CD4-positive, alpha-beta T cell (primary cell): Measurements from ENCODE around the gene KRTAP21-3. TPM values are rescaled to one million over a fixed set of nuclear protein-coding genes. Genes with fewer than 3 reads are reported as not detected.

Experiments used
- ATAC-seq: fragments of 200-7000 bp; cut with Tn5 transposase; one replicate; pipeline ENCODE4 v1.10.0; 2022; ENCODE audit warnings: mild to moderate bottlenecking; ENCODE audit not compliant: poor library complexity
- CTCF ChIA-PET: fragments of 350-600 bp; sonication (Branson Sonifier 250); formaldehyde crosslinking; loops from one replicate; lab custom pipeline; 2021; ENCODE audit warnings: antibody characterized with exemption, inconsistent platforms; lab: Charles Lee
- POLR2A ChIA-PET: fragments of 350-600 bp; sonication (Branson Sonifier 250); formaldehyde crosslinking; loops from one replicate; lab custom pipeline; 2021; ENCODE audit warnings: antibody characterized with exemption, inconsistent platforms; lab: Charles Lee
- DNase-seq, 14 experiments: peaks; one replicate each; pipeline ENCODE4 v3.0.0-alpha.2; 2013 to 2020; ENCODE audit warnings: mixed read lengths in 2 of 14
- H3K27ac ChIP-seq, 2 donors: one replicate each; pipeline versions ENCODE4 v1.5.1 to v1.7.0; 2013; ENCODE audit warnings: low read length in 2 of 2, low read depth in 1 of 2, mild to moderate bottlenecking in 1 of 2
- H3K27me3 ChIP-seq, 2 experiments: 1 replicate in 1 of 2; 2 replicates in 1 of 2; pipeline versions ENCODE4 v1.6.1 to v1.7.0; 2013; ENCODE audit warnings: low read length in 2 of 2, control low read depth in 1 of 2, mild to moderate bottlenecking in 1 of 2, moderate library complexity in 1 of 2; ENCODE audit not compliant: insufficient read depth in 2 of 2, control insufficient read depth in 1 of 2
- H3K36me3 ChIP-seq: one replicate; pipeline ENCODE4 v1.6.1; 2013; ENCODE audit warnings: low read length, control low read depth; ENCODE audit not compliant: insufficient read depth
- H3K4me1 ChIP-seq: one replicate; pipeline ENCODE4 v1.6.1; 2013; ENCODE audit warnings: low read length, control low read depth; ENCODE audit not compliant: insufficient read depth
- H3K4me3 ChIP-seq: one replicate; pipeline ENCODE4 v1.5.1; 2013; ENCODE audit warnings: mild to moderate bottlenecking, low read length, moderate library complexity
- H3K9me3 ChIP-seq, 2 experiments: 1 replicate in 1 of 2; 2 replicates in 1 of 2; pipeline versions ENCODE4 v1.6.1 to v1.7.0; 2013; ENCODE audit warnings: low read length in 2 of 2, mild to moderate bottlenecking in 2 of 2, control low read depth in 1 of 2, moderate library complexity in 1 of 2; ENCODE audit not compliant: control insufficient read depth in 1 of 2, insufficient read depth in 1 of 2
- H3K27ac Mint-ChIP-seq: one replicate; pipeline ENCODE4 v1.8.0; 2020; ENCODE audit warnings: mixed read lengths
- H3K27me3 Mint-ChIP-seq: one replicate; pipeline ENCODE4 v1.8.0; 2021; ENCODE audit warnings: mixed read lengths
- H3K36me3 Mint-ChIP-seq: one replicate; pipeline ENCODE4 v1.8.0; 2021; ENCODE audit warnings: low read depth, mixed read lengths
- H3K4me1 Mint-ChIP-seq: one replicate; pipeline ENCODE4 v1.8.0; 2021; ENCODE audit warnings: low read depth, mixed read lengths
- H3K4me3 Mint-ChIP-seq: one replicate; pipeline ENCODE4 v1.8.0; 2020; ENCODE audit warnings: mild to moderate bottlenecking, mixed read lengths
- H3K9me3 Mint-ChIP-seq: one replicate; pipeline ENCODE4 v1.8.0; 2020; ENCODE audit warnings: mixed read lengths
- CTCF ChIP-seq: fragments of 200-600 bp; IDR thresholded peaks from one replicate; pipeline ENCODE4 v1.8.0; 2022; ENCODE audit warnings: antibody characterized with exemption, mild to moderate bottlenecking
- intact Hi-C, 2 experiments: fragments of 100-400 bp; cut with DNase I in 1 of 2; cut with micrococcal nuclease in 1 of 2; formaldehyde crosslinking; loops; one replicate each; pipeline versions ENCODE4 v1.15.1 to v1.9.0; 2023 to 2025; cut with DNase I, micrococcal nuclease
- total RNA-seq, 174 experiments: library from RNA in 2 of 174; stranded (reverse) in 2 of 174; gene quantifications; one replicate each; pipeline ENCODE4 v1.2.3 and lab custom pipeline; 2021 to 2026

The KRTAP21-3 gene
- total RNA-seq, 2 experiments from 2014 or later: not detected

DNA sequence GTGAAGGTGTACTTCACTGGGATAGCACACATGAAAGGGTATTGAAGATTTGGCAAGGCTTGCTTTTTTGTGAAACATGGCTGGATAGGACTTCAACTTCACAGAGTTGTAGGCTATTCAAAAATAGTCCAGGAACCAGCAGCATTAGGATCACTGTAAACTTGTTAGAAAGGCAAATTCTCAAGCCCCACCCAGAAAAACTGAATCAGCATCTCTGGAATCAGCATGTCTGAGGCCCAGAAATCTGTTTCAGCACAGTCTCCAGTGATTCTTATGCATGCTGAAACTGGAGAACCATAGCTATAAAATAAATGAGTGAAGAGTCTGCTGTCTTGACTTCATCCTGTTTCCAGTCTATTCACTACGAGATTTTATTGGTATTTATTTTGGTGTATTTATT lies 8.1 kb upstream of the KRTAP21-3 start:
- no peak for ATAC-seq
- POLR2A ChIA-PET: no interaction called here
- DNase-seq: no peak
- no peaks in the 10 kb centered on the region for H3K36me3 ChIP-seq
- Mint-ChIP-seq H3K27me3 (no peaks in the 10 kb centered on the region), H3K36me3 (no peaks in the 10 kb centered on the region), H3K27ac (no peak overlapping the region), H3K4me3 (no peak overlapping the region), H3K9me3 (no peaks in the 10 kb centered on the region), H3K4me1 (no peaks in the 10 kb centered on the region)
- CTCF ChIA-PET: no interaction called here
- H3K4me3 ChIP-seq: no peak overlapping the region
- H3K27me3 ChIP-seq: no peaks in the 10 kb centered on the region
- no peak overlapping the region for H3K27ac ChIP-seq
- TF ChIP-seq CTCF: no peak
- intact Hi-C loops: no loop called here
- no peaks in the 10 kb centered on the region for H3K4me1 ChIP-seq
- H3K9me3 ChIP-seq: no peaks in the 10 kb centered on the region

GRCh38 chr21:30719401-30719800 lies 824 bp upstream of the KRTAP21-3 start:
- Histone ChIP-seq H3K36me3 (no peaks in the 10 kb centered on the region), H3K4me3 (no peak overlapping the region), H3K27me3 (no peaks in the 10 kb centered on the region), H3K4me1 (no peaks in the 10 kb centered on the region), H3K27ac (no peak overlapping the region), H3K9me3 (no peaks in the 10 kb centered on the region)
- intact Hi-C loops: no loop called here
- no peak for TF ChIP-seq CTCF
- Mint-ChIP-seq H3K27ac (no peak overlapping the region), H3K4me3 (no peak overlapping the region), H3K9me3 (no peaks in the 10 kb centered on the region), H3K4me1 (no peaks in the 10 kb centered on the region), H3K27me3 (no peaks in the 10 kb centered on the region), H3K36me3 (no peaks in the 10 kb centered on the region)
- ChIA-PET CTCF (no interaction called here), POLR2A (interaction anchor here (0.7 kb wide), 1 partner anchor 262 kb away, joined by 4 read pairs; no protein-coding TSS in a partner anchor)
- DNase-seq (no peak), ATAC-seq (no peak)

- Mint-ChIP-seq H3K4me3 (no peak overlapping the region), H3K27me3 (no peaks in the 10 kb centered on the region), H3K9me3 (no peaks in the 10 kb centered on the region), H3K4me1 (no peaks in the 10 kb centered on the region), H3K36me3 (no peaks in the 10 kb centered on the region), H3K27ac (no peak overlapping the region)
- H3K4me1 ChIP-seq: no peaks in the 10 kb centered on the region
- no peaks in the 10 kb centered on the region for H3K36me3 ChIP-seq
- H3K9me3 ChIP-seq: no peaks in the 10 kb centered on the region
- no peaks in the 10 kb centered on the region for H3K27me3 ChIP-seq
- ATAC-seq: no peak
- H3K27ac ChIP-seq: no peak overlapping the region
- POLR2A ChIA-PET: no interaction called here
- TF ChIP-seq CTCF: no peak
- CTCF ChIA-PET: interaction anchor here (0.7 kb wide), 1 partner anchor 186 kb away, joined by 3 read pairs; no protein-coding TSS in a partner anchor
- no peak for DNase-seq
- H3K4me3 ChIP-seq: no peak overlapping the region
- intact Hi-C loops: no loop called here
These were observed 1.5 kb downstream of the KRTAP21-3 start for GRCh38 chr21:30717105-30717504.
